ENCODE measurements around the gene TNRC6A. TPM values are rescaled to one million over a fixed set of nuclear protein-coding genes. Genes with fewer than 3 reads are reported as not detected.
A peak's percentile ranks its signal among the peaks of the same experiment; 100 is the strongest.
"Not testable (repeated sequence)": the region's sequence is repeated elsewhere in the genome, so short reads cannot be mapped to it uniquely, and the experiment has no call there.

The TNRC6A gene
- total RNA-seq, 1 donor from 2014 or later: 79.6 TPM

GRCh38 chr16:24854607-24855171 is 125.2 kb downstream of the TNRC6A start:
- no peak overlapping the region for H3K4me3 Mint-ChIP-seq
- H3K27me3 Mint-ChIP-seq (ENCODE audit: low read depth): peaks cover 5% of the 10 kb centered on the region
- TF ChIP-seq CTCF (conservative IDR thresholded peaks at IDR 0.05): no peak
- no peak overlapping the region for H3K27ac Mint-ChIP-seq (ENCODE audit: unreplicated experiment)
- no peaks in the 10 kb centered on the region for H3K36me3 Mint-ChIP-seq (ENCODE audit: low read depth)
- H3K9me3 Mint-ChIP-seq: no peaks in the 10 kb centered on the region
- DNase-seq (ENCODE audit: low read depth, low spot score): no peak
- no peaks in the 10 kb centered on the region for H3K4me1 Mint-ChIP-seq

- H3K4me3 Mint-ChIP-seq: no peak overlapping the region
- no peak for TF ChIP-seq CTCF (conservative IDR thresholded peaks at IDR 0.05)
- DNase-seq (ENCODE audit: low read depth, low spot score): no peak
- H3K27me3 Mint-ChIP-seq (ENCODE audit: low read depth): peaks cover 5% of the 10 kb centered on the region
- H3K9me3 Mint-ChIP-seq: no peaks in the 10 kb centered on the region
- H3K4me1 Mint-ChIP-seq: no peaks in the 10 kb centered on the region
- no peak overlapping the region for H3K27ac Mint-ChIP-seq (ENCODE audit: unreplicated experiment)
- no peaks in the 10 kb centered on the region for H3K36me3 Mint-ChIP-seq (ENCODE audit: low read depth)
These were observed 126.2 kb downstream of the TNRC6A start for GRCh38 chr16:24855678-24856077.

- H3K9me3 Mint-ChIP-seq; H3K4me3 Mint-ChIP-seq; H3K36me3 Mint-ChIP-seq (ENCODE audit: low read depth); H3K27ac Mint-ChIP-seq (ENCODE audit: unreplicated experiment); DNase-seq (ENCODE audit: low read depth, low spot score); H3K4me1 Mint-ChIP-seq; H3K27me3 Mint-ChIP-seq (ENCODE audit: low read depth): not testable (repeated sequence)
These were observed 127.4 kb downstream of the TNRC6A start for GRCh38 chr16:24856871-24857270.

GRCh38 chr16:24858219-24859041 is 129.0 kb downstream of the TNRC6A start:
- no peaks in the 10 kb centered on the region for H3K36me3 Mint-ChIP-seq (ENCODE audit: low read depth)
- H3K4me1 Mint-ChIP-seq: no peaks in the 10 kb centered on the region
- no peak overlapping the region for H3K27ac Mint-ChIP-seq (ENCODE audit: unreplicated experiment)
- no peak for TF ChIP-seq CTCF (conservative IDR thresholded peaks at IDR 0.05)
- peak; percentile 75 for DNase-seq (ENCODE audit: low read depth, low spot score)
- H3K27me3 Mint-ChIP-seq (ENCODE audit: low read depth): peaks cover 10% of the 10 kb centered on the region
- H3K9me3 Mint-ChIP-seq: no peaks in the 10 kb centered on the region
- no peak overlapping the region for H3K4me3 Mint-ChIP-seq

- peaks cover 17% of the 10 kb centered on the region for H3K27me3 Mint-ChIP-seq (ENCODE audit: low read depth)
- no peak overlapping the region for H3K27ac Mint-ChIP-seq (ENCODE audit: unreplicated experiment)
- H3K36me3 Mint-ChIP-seq (ENCODE audit: low read depth): peaks cover 4% of the 10 kb centered on the region
- H3K4me3 Mint-ChIP-seq: no peak overlapping the region
- no peaks in the 10 kb centered on the region for H3K4me1 Mint-ChIP-seq
- peaks cover 8% of the 10 kb centered on the region for H3K9me3 Mint-ChIP-seq
- TF ChIP-seq CTCF (conservative IDR thresholded peaks at IDR 0.05): no peak
- DNase-seq (ENCODE audit: low read depth, low spot score): no peak
These were observed 132.0 kb downstream of the TNRC6A start for GRCh38 chr16:24861461-24861860.
